HG02678 (cell line): ENCODE measurements around the gene PFKM.
A peak's percentile ranks its signal among the peaks of the same experiment; 100 is the strongest.

Experiments used
- ATAC-seq: cut with Tn5 transposase; IDR thresholded peaks from one replicate; pipeline ENCODE4 v1.9.1; 2021; ENCODE audit warnings: mild to moderate bottlenecking, moderate library complexity; ENCODE audit not compliant: unreplicated experiment

PFKM gene

GRCh38 chr12:48119078-48119833 is at the start of gene PFKM:
PFKM (plus strand) TSS chr12:48119364; CDS start chr12:48122775, 3,411 bp downstream.
- peak; percentile 100 for ATAC-seq

GRCh38 chr12:48070033-48070432 is 49.1 kb upstream of the PFKM start:
- ATAC-seq: no peak

GRCh38 chr12:48070731-48071130 is 48.4 kb upstream of the PFKM start:
- ATAC-seq: no peak

- no peak for ATAC-seq
These were observed 47.4 kb upstream of the PFKM start for GRCh38 chr12:48071808-48072207.

- no peak for ATAC-seq
These were observed 46.9 kb upstream of the PFKM start for GRCh38 chr12:48072266-48072665.

GRCh38 chr12:48074266-48074665 is 44.9 kb upstream of the PFKM start:
- no peak for ATAC-seq

- ATAC-seq: no peak
These were observed 43.3 kb upstream of the PFKM start for GRCh38 chr12:48075832-48076231.

GRCh38 chr12:48077111-48077510 is 42.1 kb upstream of the PFKM start:
- no peak for ATAC-seq

- no peak for ATAC-seq
These were observed 40.3 kb upstream of the PFKM start for GRCh38 chr12:48078901-48079300.

- ATAC-seq: no peak
These were observed 38.9 kb upstream of the PFKM start for GRCh38 chr12:48080285-48080684.

GRCh38 chr12:48080821-48081220 is 38.3 kb upstream of the PFKM start:
- ATAC-seq: no peak

- no peak for ATAC-seq
These were observed 35.1 kb upstream of the PFKM start for GRCh38 chr12:48084066-48084465.

- no peak for ATAC-seq
These were observed 34.2 kb upstream of the PFKM start for GRCh38 chr12:48084841-48085460.

- no peak for ATAC-seq
These were observed 32.8 kb upstream of the PFKM start for GRCh38 chr12:48086327-48086726.

GRCh38 chr12:48092611-48093010 is 26.6 kb upstream of the PFKM start:
- ATAC-seq: no peak

- ATAC-seq: no peak
These were observed 14.6 kb upstream of the PFKM start for GRCh38 chr12:48104531-48104930.

- ATAC-seq: peak; percentile 25
These were observed 13.8 kb upstream of the PFKM start for GRCh38 chr12:48105321-48105866.

GRCh38 chr12:48105867-48106680 is 13.1 kb upstream of the PFKM start, which contains the start of gene SENP1:
SENP1 (minus strand) TSS chr12:48106079; CDS start chr12:48101472, 4,607 bp downstream.
- ATAC-seq: peak; percentile 76

GRCh38 chr12:48106681-48107613 is 12.2 kb upstream of the PFKM start:
- no peak for ATAC-seq

- ATAC-seq: no peak
These were observed 9.7 kb upstream of the PFKM start for GRCh38 chr12:48109424-48109823.
